Endothelial cell of umbilical vein (primary cell): ENCODE data around the gene AAR2. TPM values are rescaled to one million over a fixed set of nuclear protein-coding genes. Genes with fewer than 3 reads are reported as not detected.

Experiments used
- BruUV-seq: library from RNA; stranded (reverse); fragments of 400-500 nt; replicated peaks from 2 replicates; lab custom pipeline; 2021; lab: Mats Ljungman, UMichigan
- CTCF ChIA-PET: fragments of 300-600, 350-600 bp; sonication (Branson Sonifier 250); formaldehyde crosslinking; loops from one replicate; lab custom pipeline; 2021; ENCODE audit warnings: antibody characterized with exemption, inconsistent platforms; lab: Charles Lee
- POLR2A ChIA-PET: fragments of 300-600, 350-600 bp; sonication (Branson Sonifier 250); formaldehyde crosslinking; loops from one replicate; lab custom pipeline; 2021; ENCODE audit warnings: antibody characterized with exemption, inconsistent platforms; lab: Charles Lee
- DNase-seq: peaks from one replicate; pipeline ENCODE4 v3.0.0-alpha.2; 2011; ENCODE audit warnings: low read depth, low spot score
- FAIRE-seq: peaks from 2 replicates; lab custom pipeline; 2011; peaks lifted over from hg19 to GRCh38; lab: Jason Lieb, UNC
- H2AFZ ChIP-seq: 2 replicates; pipeline ENCODE4 v1.6.0; 2012; ENCODE audit warnings: low read depth, low read length, control low read depth, inconsistent platforms
- H3K27ac ChIP-seq: 2 replicates; pipeline ENCODE4 v1.5.1; 2011; ENCODE audit warnings: low read depth, mild to moderate bottlenecking, control low read depth, low read length, moderate library complexity; ENCODE audit not compliant: insufficient read depth
- H3K27me3 ChIP-seq, 2 experiments: 2 replicates each; pipeline versions ENCODE4 v1.6.0 to v1.6.1; 2011; ENCODE audit warnings: low read length in 2 of 2, mixed read lengths in 1 of 2; ENCODE audit not compliant: control insufficient read depth in 2 of 2, insufficient read depth in 2 of 2
- H3K36me3 ChIP-seq, 2 experiments: 2 replicates in 1 of 2; 3 replicates in 1 of 2; pipeline ENCODE4 v1.5.1; 2011; ENCODE audit warnings: low read length in 2 of 2, mild to moderate bottlenecking in 1 of 2, moderate library complexity in 1 of 2; ENCODE audit not compliant: control insufficient read depth in 2 of 2, insufficient read depth in 2 of 2; ENCODE audit errors: extremely low read depth in 1 of 2
- H3K4me1 ChIP-seq: 3 replicates; pipeline ENCODE4 v1.5.1; 2011; ENCODE audit warnings: mild to moderate bottlenecking, low read length; ENCODE audit not compliant: control insufficient read depth, insufficient read depth; ENCODE audit errors: extremely low read depth
- H3K4me2 ChIP-seq: 2 replicates; pipeline ENCODE4 v1.6.1; 2011; ENCODE audit warnings: low read length, control low read depth, mixed read lengths; ENCODE audit not compliant: insufficient read depth
- H3K4me3 ChIP-seq, 3 experiments: fragments of 200-600 bp in 1 of 3; sonication (generic), shearing (Covaris generic) in 1 of 3; replicated peaks in 1 of 3; 2 replicates each; pipeline ENCODE4 v1.5.1; 2011 to 2016; ENCODE audit warnings: control low read depth in 3 of 3, low read length in 3 of 3, mild to moderate bottlenecking in 2 of 3, inconsistent platforms in 1 of 3, low read depth in 1 of 3, moderate library complexity in 1 of 3; ENCODE audit not compliant: insufficient read depth in 1 of 3
- H3K79me2 ChIP-seq: 2 replicates; pipeline ENCODE4 v1.6.0; 2012; ENCODE audit warnings: low read length, inconsistent platforms; ENCODE audit not compliant: control insufficient read depth, insufficient read depth
- H3K9ac ChIP-seq: replicated peaks from 2 replicates; pipeline ENCODE3; 2011; ENCODE audit warnings: low read length, control low read depth; ENCODE audit not compliant: insufficient read depth; ENCODE audit errors: extremely low read depth
- H3K9me1 ChIP-seq: replicated peaks from 3 replicates; pipeline ENCODE4 v1.6.0; 2011; ENCODE audit warnings: mild to moderate bottlenecking, low read length; ENCODE audit not compliant: control insufficient read depth, insufficient read depth; ENCODE audit errors: extremely low read depth
- H3K9me3 ChIP-seq: replicated peaks from 2 replicates; pipeline ENCODE4 v1.5.1; 2012; ENCODE audit warnings: low read length, inconsistent platforms; ENCODE audit not compliant: control insufficient read depth, insufficient read depth
- H4K20me1 ChIP-seq: replicated peaks from 2 replicates; pipeline ENCODE3; 2011; ENCODE audit warnings: mild to moderate bottlenecking, low read length; ENCODE audit not compliant: control insufficient read depth, insufficient read depth; ENCODE audit errors: extremely low read depth
- EZH2 ChIP-seq: IDR thresholded peaks from 2 replicates; pipeline ENCODE4 v1.6.1; 2012; ENCODE audit warnings: borderline replicate concordance, low read depth, mild to moderate bottlenecking, moderate library complexity, low read length, inconsistent platforms; ENCODE audit not compliant: severe bottlenecking
- FOS ChIP-seq: IDR thresholded peaks from 2 replicates; pipeline ENCODE4 v1.6.1; 2011; ENCODE audit warnings: mild to moderate bottlenecking, low read length, moderate library complexity, borderline replicate concordance; ENCODE audit not compliant: insufficient read depth
- GATA2 ChIP-seq: IDR thresholded peaks from 2 replicates; pipeline ENCODE4 v1.7.0; 2011; ENCODE audit warnings: low read depth, mild to moderate bottlenecking, moderate library complexity, mixed read lengths, low read length; ENCODE audit not compliant: insufficient read length, insufficient read depth
- JUN ChIP-seq: IDR thresholded peaks from 2 replicates; pipeline ENCODE4 v1.6.1; 2011; ENCODE audit warnings: borderline replicate concordance, low read depth; ENCODE audit not compliant: insufficient read length, insufficient read depth
- MYC ChIP-seq: IDR thresholded peaks from one replicate; pipeline ENCODE4 v1.6.1; 2011; ENCODE audit warnings: mild to moderate bottlenecking, low read depth, low read length
- POLR2AphosphoS5 ChIP-seq: IDR thresholded peaks from 2 replicates; pipeline ENCODE4 v1.6.1; 2012; ENCODE audit warnings: low read depth, mild to moderate bottlenecking, control low read depth, low read length, moderate library complexity; ENCODE audit not compliant: insufficient read depth
- dilution Hi-C: fragments of 300-500 bp; cut with MboI; formaldehyde crosslinking; loops from one replicate; pipeline ENCODE4 v1.15.0; 2019; ENCODE audit warnings: low sequenced_read_pairs; ENCODE audit not compliant: extremely low pct_ligation_motif_present
- intact Hi-C: fragments of 100-400 bp; cut with micrococcal nuclease; formaldehyde crosslinking; loops from one replicate; pipeline ENCODE4 v1.10.0; 2022
- polyA plus RNA-seq, 4 experiments: library from polyadenylated mRNA; depleted of rRNA in 3 of 4; stranded (reverse) in 3 of 4; unstranded in 1 of 4; fragments of >200 nt; gene quantifications; 2 replicates each; pipeline versions ENCODE4 v1.2.1 to v1.2.3, GENCODE V29; 2011 to 2012; ENCODE audit warnings: missing spikeins in 1 of 4
- total RNA-seq: library from RNA; stranded (reverse); gene quantifications from 2 replicates; pipeline ENCODE4 v1.2.3, GENCODE V29; 2021

Gene AAR2
- total and polyA plus RNA-seq, 2 donors (not counting 3 experiments of a cell fraction or from before 2014, with no cell fraction given), result 21.9 to 29.4 TPM

- POLR2A ChIA-PET, result no interaction called here
- Histone ChIP-seq H4K20me1 (no peaks in the 10 kb centered on the region), H3K27ac (no peak overlapping the region), H3K4me3 (no peak overlapping the region), H3K9me3 (no peaks in the 10 kb centered on the region), H3K9ac (no peak overlapping the region), H3K4me2 (no peak overlapping the region), H3K79me2 (no peaks in the 10 kb centered on the region), H3K4me1 (no peaks in the 10 kb centered on the region), H3K36me3 (no peaks in the 10 kb centered on the region), H2AFZ (no peak overlapping the region), H3K9me1 (no peaks in the 10 kb centered on the region), H3K27me3 (peaks cover 0 to 3% of the 10 kb centered on the region in 2 experiments)
- DNase-seq, result no peak
- intact Hi-C loops (loop anchor here (10.0 kb wide), 1 partner anchor 124 kb away; no protein-coding TSS in a partner anchor), dilution Hi-C loops (no loop called here)
- no peak for FAIRE-seq
- BruUV-seq, result no TSS peak
- TF ChIP-seq FOS (no peak), GATA2 (no peak), MYC (no peak), JUN (no peak), POLR2AphosphoS5 (no peak), EZH2 (no peak)
- CTCF ChIA-PET, result interaction anchor here (0.6 to 6.3 kb wide), 8 partner anchors 18 to 1185 kb away, joined by 3 to 96 read pairs (median 4); no protein-coding TSS in a partner anchor
Measured at GRCh38 chr20:36270744-36271638, 34.7 kb downstream of the AAR2 start.
